K562 (cell line): ENCODE data around the gene SLC35G6. TPM values are rescaled to one million over a fixed set of nuclear protein-coding genes. Genes with fewer than 3 reads are reported as not detected.

Experiments
- ATAC-seq: fragments of 200-7000 bp; cut with Tn5 transposase; 3 replicates; pipeline ENCODE4 v1.9.1; 2020; ENCODE audit warnings: moderate library complexity
- BruUV-seq: library from RNA; stranded (reverse); fragments of 400-500 nt; replicated peaks from 2 replicates; lab custom pipeline; 2021; lab: Mats Ljungman, UMichigan
- CTCF ChIA-PET: fragments of 300-600 bp; formaldehyde crosslinking; extraction: SDS; loops from one replicate; lab custom pipeline; 2021; ENCODE audit warnings: low intra/inter-chr PET ratio; lab: Yijun Ruan, JAX
- POLR2A ChIA-PET: fragments of 300-600, 350-650 bp; sonication (Branson Sonifier 250); formaldehyde crosslinking; extraction: SDS; loops from one replicate; lab custom pipeline; 2021; ENCODE audit warnings: antibody characterized with exemption, inconsistent platforms; lab: Yijun Ruan, JAX
- DNase-seq, 4 experiments: peaks; one replicate each; pipeline versions ENCODE4 v3.0.0 to v3.0.0-alpha.2; 2011 to 2018; ENCODE audit warnings: low spot score in 3 of 4, mixed read lengths in 3 of 4; ENCODE audit errors: extremely low read depth in 1 of 4
- FAIRE-seq: peaks from 2 replicates; lab custom pipeline; 2011; peaks lifted over from hg19 to GRCh38; lab: Jason Lieb, UNC
- H2AFZ ChIP-seq: 2 replicates; pipeline ENCODE4 v1.6.0; 2011; ENCODE audit warnings: low read depth, low read length, control low read depth, inconsistent platforms
- H3K27ac ChIP-seq: fragments of 200-600 bp; 3 replicates; pipeline ENCODE4 v1.8.0; 2011; ENCODE audit warnings: low read depth, mild to moderate bottlenecking, control low read depth, inconsistent platforms, low read length, moderate library complexity, mixed read lengths; ENCODE audit errors: extremely low read depth
- H3K27me3 ChIP-seq, 2 experiments: fragments of 300-600 bp in 1 of 2; 2 replicates in 1 of 2; 3 replicates in 1 of 2; pipeline versions ENCODE4 v1.6.0 to v1.8.0; 2011; ENCODE audit warnings: inconsistent platforms in 2 of 2, low read length in 2 of 2, mild to moderate bottlenecking in 1 of 2, mixed read lengths in 1 of 2, moderate library complexity in 1 of 2; ENCODE audit not compliant: control insufficient read depth in 2 of 2, insufficient read depth in 2 of 2
- H3K36me3 ChIP-seq: fragments of 300-600 bp; 3 replicates; pipeline ENCODE4 v1.8.0; 2011; ENCODE audit warnings: mild to moderate bottlenecking, low read length, inconsistent platforms; ENCODE audit not compliant: control insufficient read depth, insufficient read depth
- H3K4me1 ChIP-seq, 2 experiments: fragments of 200-600 bp in 1 of 2; replicated peaks in 1 of 2; 2 replicates in 1 of 2; 3 replicates in 1 of 2; pipeline versions ENCODE4 v1.5.1 to v1.8.0; 2011; ENCODE audit warnings: inconsistent platforms in 2 of 2, low read length in 2 of 2, mild to moderate bottlenecking in 1 of 2, mixed read lengths in 1 of 2, moderate library complexity in 1 of 2; ENCODE audit not compliant: control insufficient read depth in 2 of 2, insufficient read depth in 2 of 2
- H3K4me2 ChIP-seq: 2 replicates; pipeline ENCODE4 v1.6.1; 2011; ENCODE audit warnings: low read length, control low read depth, inconsistent platforms, mixed read lengths; ENCODE audit not compliant: insufficient read depth
- H3K4me3 ChIP-seq: fragments of 200-600 bp; sonication (generic), shearing (Covaris generic); 2 replicates; pipeline ENCODE4 v1.5.1; 2016; ENCODE audit warnings: control low read depth, inconsistent platforms
- H3K79me2 ChIP-seq: fragments of 200-600 bp; 3 replicates; pipeline ENCODE4 v1.8.0; 2011; ENCODE audit warnings: low read length, inconsistent platforms; ENCODE audit not compliant: control insufficient read depth, insufficient read depth
- H3K9ac ChIP-seq, 2 experiments: 2 replicates each; pipeline versions ENCODE4 v1.6.0 to v1.6.1; 2011; ENCODE audit warnings: low read depth in 2 of 2, low read length in 2 of 2, control low read depth in 1 of 2, inconsistent platforms in 1 of 2, mild to moderate bottlenecking in 1 of 2, mixed read lengths in 1 of 2; ENCODE audit not compliant: insufficient read depth in 1 of 2
- H3K9me1 ChIP-seq: one replicate; pipeline ENCODE4 v1.6.0; 2011; ENCODE audit warnings: inconsistent platforms, mild to moderate bottlenecking, low read length, moderate library complexity; ENCODE audit not compliant: control insufficient read depth, insufficient read depth
- H3K9me3 ChIP-seq: replicated peaks from 2 replicates; pipeline ENCODE4 v1.5.1; 2011; ENCODE audit warnings: low read depth, low read length, inconsistent platforms; ENCODE audit not compliant: control insufficient read depth, insufficient read depth
- H4K20me1 ChIP-seq: replicated peaks from 2 replicates; pipeline ENCODE4 v1.6.1; 2011; ENCODE audit warnings: low read length, inconsistent platforms, mixed read lengths; ENCODE audit not compliant: control insufficient read depth, insufficient read depth
- ESRRB ChIP-seq: fragments of 250-450 bp; sonication (Bioruptor Pico); IDR thresholded peaks from 2 replicates; pipeline ENCODE4 v1.5.0; 2020; ENCODE audit warnings: mild to moderate bottlenecking, moderate library complexity, borderline replicate concordance
- FOXJ2 ChIP-seq: fragments of 200-800 bp; sonication (Bioruptor generic); IDR thresholded peaks from 2 replicates; pipeline ENCODE4 v1.6.1; 2016; ENCODE audit warnings: missing genetic modification characterization, missing compliant biosample characterization
- KDM2B ChIP-seq: fragments of 250-450 bp; sonication (Bioruptor Pico); IDR thresholded peaks from 2 replicates; pipeline ENCODE4 v1.8.0; 2021; ENCODE audit warnings: mild to moderate bottlenecking, moderate library complexity
- MYC ChIP-seq, 2 experiments: fragments of 250-450 bp in 1 of 2; sonication (Bioruptor Pico) in 1 of 2; IDR thresholded peaks; 2 replicates each; pipeline versions ENCODE4 v1.5.1 to v1.6.1; 2012 to 2021; ENCODE audit warnings: low read depth in 2 of 2, borderline replicate concordance in 1 of 2, improper control_type of control experiment in 1 of 2, low read length in 1 of 2, mild to moderate bottlenecking in 1 of 2, moderate library complexity in 1 of 2
- MYNN ChIP-seq, 2 experiments: sonication (generic); formaldehyde crosslinking in 1 of 2; IDR thresholded peaks; 2 replicates each; pipeline versions ENCODE4 v1.5.0 to v1.6.1; 2016 to 2020; ENCODE audit warnings: antibody characterized with exemption in 1 of 2, missing genetic modification reagents in 1 of 2
- NFYB ChIP-seq: IDR thresholded peaks from 2 replicates; pipeline ENCODE4 v1.6.1; 2011; ENCODE audit warnings: mild to moderate bottlenecking, moderate library complexity; ENCODE audit not compliant: insufficient read length; ENCODE audit errors: extremely low read depth
- PCBP2 ChIP-seq: fragments of 200-400 bp; formaldehyde crosslinking; IDR thresholded peaks from 2 replicates; pipeline ENCODE4 v1.6.1; 2018; ENCODE audit warnings: low read length, low read depth, mild to moderate bottlenecking, moderate library complexity; ENCODE audit not compliant: poor library complexity, severe bottlenecking
- RBBP5 ChIP-seq: fragments of 200-600 bp; sonication (generic); IDR thresholded peaks from 2 replicates; pipeline ENCODE4 v1.6.1; 2012; ENCODE audit warnings: borderline replicate concordance, mild to moderate bottlenecking, low read length, control low read depth, inconsistent platforms; ENCODE audit not compliant: insufficient read depth, poor library complexity, severe bottlenecking
- SAFB ChIP-seq: fragments of 200-400 bp; formaldehyde crosslinking; IDR thresholded peaks from 2 replicates; pipeline ENCODE4 v1.6.1; 2017; ENCODE audit warnings: low read depth, low read length, borderline replicate concordance
- SNRNP70 ChIP-seq: fragments of 200-400 bp; formaldehyde crosslinking; optimal IDR thresholded peaks from 2 replicates; pipeline ENCODE3; 2017; ENCODE audit warnings: low read depth, low read length
- STAG1 ChIP-seq: sonication (generic); formaldehyde crosslinking; IDR thresholded peaks from 2 replicates; pipeline ENCODE4 v1.5.0; 2020; ENCODE audit warnings: missing genetic modification reagents, borderline replicate concordance
- TBL1XR1 ChIP-seq, 2 experiments: IDR thresholded peaks; 2 replicates each; pipeline ENCODE4 v1.6.1; 2012; ENCODE audit warnings: improper control_type of control experiment in 2 of 2, low read length in 2 of 2, mild to moderate bottlenecking in 1 of 2
- ZFPM2 ChIP-seq: fragments of 250-450 bp; sonication (Bioruptor Pico); IDR thresholded peaks from 2 replicates; pipeline ENCODE4 v1.5.1; 2022; ENCODE audit warnings: mild to moderate bottlenecking
- ZMIZ1 ChIP-seq, 2 experiments: fragments of 150-350 bp in 1 of 2; IDR thresholded peaks; 2 replicates each; pipeline ENCODE4 v1.6.1; 2012 to 2016; ENCODE audit warnings: low read depth in 2 of 2, low read length in 2 of 2, mild to moderate bottlenecking in 1 of 2, moderate library complexity in 1 of 2
- ZNF280A ChIP-seq: fragments of 450-650 bp; IDR thresholded peaks from 2 replicates; pipeline ENCODE4 v1.6.1; 2018; ENCODE audit warnings: mild to moderate bottlenecking, low read depth; ENCODE audit not compliant: partially characterized antibody
- WGBS: fragments of 100-300 bp; shearing (Covaris generic); methylation state at CpG from one replicate; pipeline ENCODE4 v1.1.6; 2016; ENCODE audit warnings: low coverage, mixed read lengths; ENCODE audit not compliant: insufficient coverage; ENCODE audit errors: missing lambda C conversion rate; 5-methylcytosine and 5-hydroxymethylcytosine counted together
- in situ Hi-C: fragments of 300-500 bp; cut with MboI; formaldehyde crosslinking; loops from 4 replicates; pipeline ENCODE4 v1.15.0; 2018; ENCODE audit warnings: inconsistent platforms, mixed read lengths
- intact Hi-C: fragments of 100-400 bp; cut with micrococcal nuclease; formaldehyde crosslinking; loops from 2 replicates; pipeline ENCODE4 v1.14.2; 2022
- polyA plus RNA-seq, 8 experiments: library from polyadenylated mRNA; depleted of rRNA in 4 of 8; stranded (reverse) in 5 of 8; unstranded in 3 of 8; fragments of >200 nt; fragmentation: Nextera tagmentation in 2 of 8; fragmentation: Illumina TruSeq in 1 of 8; extraction: Ambion mirVana in 2 of 8; extraction: Trizol in 1 of 8; gene quantifications; 2 replicates each; pipeline versions ENCODE4 v1.2.1 to v1.2.3, GENCODE V29; 2011 to 2014; ENCODE audit warnings: inconsistent platforms in 1 of 8, missing spikeins in 1 of 8
- total RNA-seq, 7 experiments: library from RNA; depleted of rRNA in 6 of 7; stranded (reverse); fragments of >200 nt in 6 of 7; fragmentation: Illumina TruSeq in 2 of 7; extraction: Trizol in 2 of 7; gene quantifications; 2 replicates each; pipeline versions ENCODE4 v1.2.1 to v1.2.3, GENCODE V29; 2011 to 2021; ENCODE audit warnings: low replicate concordance in 1 of 7

SLC35G6 gene
- total and polyA plus RNA-seq, 9 of the 15 experiments (the other 6 are each of a cell fraction or from before 2014, with no cell fraction given): not detected

- no peak overlapping the region for H3K9ac ChIP-seq
- TF ChIP-seq ZNF280A (no peak), ZFPM2 (no peak), STAG1 (CRISPR knock-in tag) (no peak), SNRNP70 (no peak), PCBP2 (no peak), SAFB (no peak), ESRRB (CRISPR knock-in tag) (no peak), NFYB (no peak), MYNN (IDR thresholded peaks at IDR 0.05) (no peak), MYNN (CRISPR knock-in tag; IDR thresholded peaks at IDR 0.05) (no peak), ZMIZ1 (IDR thresholded peaks at IDR 0.05; ENCODE audit: low read depth in 2 of 2, low read length in 2 of 2) (no peak), KDM2B (CRISPR knock-in tag) (no peak), MYC (IDR thresholded peaks at IDR 0.05; ENCODE audit: low read depth, low read length) (no peak), MYC (CRISPR knock-in tag; IDR thresholded peaks at IDR 0.05; ENCODE audit: borderline replicate concordance, low read depth) (no peak), RBBP5 (no peak), TBL1XR1 (IDR thresholded peaks at IDR 0.05; ENCODE audit: low read length in 2 of 2) (no peak), FOXJ2 (no peak)
- in situ Hi-C loops: no loop called here
- H3K4me2 ChIP-seq: no peak overlapping the region
- no peak overlapping the region for H3K4me3 ChIP-seq
- DNase-seq (peak in 1 of 4 experiments; percentile 13), ATAC-seq (no peak), FAIRE-seq (no peak)
- intact Hi-C loops: no loop called here
- BruUV-seq: no TSS peak
- no peaks in the 10 kb centered on the region for H3K4me1 ChIP-seq
- no peaks in the 10 kb centered on the region for H3K9me1 ChIP-seq
- H2AFZ ChIP-seq: no peak overlapping the region
- no peaks in the 10 kb centered on the region for H3K9me3 ChIP-seq
- 100% methylated on average over 8 of the region's 10 CpGs for WGBS
- H4K20me1 ChIP-seq: 0 out of 2 replicates have a peak, but pooled peaks cover 8% of the 10 kb centered on the region
- CTCF ChIA-PET: no interaction called here
- peaks cover 85% of the 10 kb centered on the region for H3K36me3 ChIP-seq
- POLR2A ChIA-PET: interaction anchor here (0.6 to 3.6 kb wide), 7 partner anchors 11 to 93 kb away, joined by 3 to 25 read pairs (median 4); partner anchors contain the start of genes POLR2A and TMEM256
- H3K27ac ChIP-seq: no peak overlapping the region
- H3K79me2 ChIP-seq: peaks cover 31% of the 10 kb centered on the region
- no peaks in the 10 kb centered on the region for H3K27me3 ChIP-seq
Measured at GRCh38 chr17:7497228-7497627, 16.0 kb downstream of the SLC35G6 start.
